GM23338 (cell line): ENCODE measurements around the gene DBNL. TPM values are rescaled to one million over a fixed set of nuclear protein-coding genes. Genes with fewer than 3 reads are reported as not detected.

ENCODE experiments used
- ATAC-seq: fragments of 200-7000 bp; cut with Tn5 transposase; 3 replicates; pipeline ENCODE4 v1.9.1; 2020
- DNase-seq: peaks from one replicate; pipeline ENCODE4 v3.0.0-alpha.2; 2015; ENCODE audit warnings: low spot score
- H2AFZ ChIP-seq: fragments of 200-600 bp; sonication (generic); 2 replicates; pipeline ENCODE4 v1.8.0; 2016; ENCODE audit warnings: antibody characterized with exemption, mild to moderate bottlenecking, moderate library complexity
- H3F3A ChIP-seq: fragments of 200-600 bp; sonication (generic); replicated peaks from 2 replicates; pipeline ENCODE4 v1.8.0; 2017; ENCODE audit warnings: antibody characterized with exemption, mixed run types, low read depth
- H3K27ac ChIP-seq: fragments of 200-600 bp; sonication (generic); 2 replicates; pipeline ENCODE4 v1.6.1; 2016; ENCODE audit warnings: low read depth
- H3K27me3 ChIP-seq: fragments of 200-600 bp; sonication (generic); 2 replicates; pipeline ENCODE4 v1.8.0; 2016; ENCODE audit warnings: mild to moderate bottlenecking, mixed run types, moderate library complexity; ENCODE audit not compliant: insufficient read depth
- H3K36me3 ChIP-seq: fragments of 200-600 bp; sonication (generic); 2 replicates; pipeline ENCODE4 v1.8.0; 2016; ENCODE audit warnings: mild to moderate bottlenecking; ENCODE audit not compliant: insufficient read depth
- H3K4me1 ChIP-seq: fragments of 200-600 bp; sonication (generic); 2 replicates; pipeline ENCODE4 v1.8.0; 2016; ENCODE audit warnings: mild to moderate bottlenecking, moderate library complexity; ENCODE audit not compliant: insufficient read depth
- H3K4me2 ChIP-seq: fragments of 200-600 bp; sonication (generic); 2 replicates; pipeline ENCODE4 v1.7.1; 2017; ENCODE audit warnings: mixed run types
- H3K4me3 ChIP-seq: fragments of 200-600 bp; sonication (generic); 2 replicates; pipeline ENCODE4 v1.6.1; 2016; ENCODE audit warnings: mixed run types
- H3K79me2 ChIP-seq: fragments of 200-600 bp; sonication (generic); replicated peaks from 2 replicates; pipeline ENCODE4 v1.8.0; 2017; ENCODE audit warnings: mild to moderate bottlenecking; ENCODE audit not compliant: insufficient read depth
- H3K9me2 ChIP-seq: fragments of 200-600 bp; sonication (generic); 2 replicates; pipeline ENCODE4 v1.8.0; 2017; ENCODE audit not compliant: insufficient read depth
- H4K20me1 ChIP-seq: fragments of 200-600 bp; sonication (generic); replicated peaks from 2 replicates; pipeline ENCODE4 v1.8.0; 2017; ENCODE audit warnings: mild to moderate bottlenecking; ENCODE audit not compliant: insufficient read depth
- H3K27ac Mint-ChIP-seq: 2 replicates; pipeline ENCODE4 v1.8.0; 2020; ENCODE audit warnings: inconsistent platforms, mild to moderate bottlenecking, moderate library complexity, mixed read lengths
- H3K27me3 Mint-ChIP-seq: 3 replicates; pipeline ENCODE4 v1.8.0; 2022; ENCODE audit warnings: low read depth, mild to moderate bottlenecking, moderate library complexity, mixed read lengths, inconsistent platforms; ENCODE audit not compliant: insufficient read depth, poor library complexity
- H3K36me3 Mint-ChIP-seq: 3 replicates; pipeline ENCODE4 v1.8.0; 2021; ENCODE audit warnings: low read depth, mild to moderate bottlenecking, inconsistent platforms, moderate library complexity, mixed read lengths
- H3K4me1 Mint-ChIP-seq: 3 replicates; pipeline ENCODE4 v1.8.0; 2020; ENCODE audit warnings: mild to moderate bottlenecking, inconsistent platforms, mixed read lengths
- H3K4me3 Mint-ChIP-seq: 3 replicates; pipeline ENCODE4 v1.8.0; 2021; ENCODE audit warnings: moderate library complexity, mild to moderate bottlenecking, inconsistent platforms, mixed read lengths
- H3K9me3 Mint-ChIP-seq: 3 replicates; pipeline ENCODE4 v1.8.0; 2020; ENCODE audit warnings: moderate library complexity, mild to moderate bottlenecking, inconsistent platforms, mixed read lengths
- CREB1 ChIP-seq: fragments of 250-450 bp; sonication (Bioruptor Pico); IDR thresholded peaks from 2 replicates; pipeline ENCODE4 v1.5.0; 2020; ENCODE audit warnings: low read depth, mild to moderate bottlenecking, moderate library complexity
- NANOG ChIP-seq: IDR thresholded peaks from 2 replicates; pipeline ENCODE4 v1.6.1; 2016; ENCODE audit warnings: antibody characterized with exemption, borderline replicate concordance
- POLR2AphosphoS5 ChIP-seq: IDR thresholded peaks from 2 replicates; pipeline ENCODE4 v1.6.1; 2016; ENCODE audit warnings: antibody characterized with exemption, low read depth
- ZNF331 ChIP-seq: fragments of 250-450 bp; sonication (Bioruptor Pico); IDR thresholded peaks from 2 replicates; pipeline ENCODE4 v1.5.0; 2020; ENCODE audit warnings: low read depth, mild to moderate bottlenecking, moderate library complexity
- polyA plus RNA-seq: library from polyadenylated mRNA; unstranded; fragments of >200 nt; fragmentation: Nextera tagmentation; extraction: Ambion mirVana; gene quantifications from 2 replicates; pipeline ENCODE4 v1.2.1, GENCODE V29; 2016
- total RNA-seq: library from RNA; depleted of rRNA; stranded (reverse); fragments of >200 nt; shearing (Covaris generic); gene quantifications from 2 replicates; pipeline ENCODE4 v1.2.3, GENCODE V29; 2014
- TF ChIP-seq, protein P1 (sequence below): fragments of 250-450 bp; sonication (Bioruptor Pico); IDR thresholded peaks from 2 replicates; pipeline ENCODE4 v1.5.0; 2020; ENCODE audit warnings: mild to moderate bottlenecking, moderate library complexity

The DBNL gene
- total and polyA plus RNA-seq, 2 experiments from 2014 or later, result 18.1 to 49.4 TPM

DNA sequence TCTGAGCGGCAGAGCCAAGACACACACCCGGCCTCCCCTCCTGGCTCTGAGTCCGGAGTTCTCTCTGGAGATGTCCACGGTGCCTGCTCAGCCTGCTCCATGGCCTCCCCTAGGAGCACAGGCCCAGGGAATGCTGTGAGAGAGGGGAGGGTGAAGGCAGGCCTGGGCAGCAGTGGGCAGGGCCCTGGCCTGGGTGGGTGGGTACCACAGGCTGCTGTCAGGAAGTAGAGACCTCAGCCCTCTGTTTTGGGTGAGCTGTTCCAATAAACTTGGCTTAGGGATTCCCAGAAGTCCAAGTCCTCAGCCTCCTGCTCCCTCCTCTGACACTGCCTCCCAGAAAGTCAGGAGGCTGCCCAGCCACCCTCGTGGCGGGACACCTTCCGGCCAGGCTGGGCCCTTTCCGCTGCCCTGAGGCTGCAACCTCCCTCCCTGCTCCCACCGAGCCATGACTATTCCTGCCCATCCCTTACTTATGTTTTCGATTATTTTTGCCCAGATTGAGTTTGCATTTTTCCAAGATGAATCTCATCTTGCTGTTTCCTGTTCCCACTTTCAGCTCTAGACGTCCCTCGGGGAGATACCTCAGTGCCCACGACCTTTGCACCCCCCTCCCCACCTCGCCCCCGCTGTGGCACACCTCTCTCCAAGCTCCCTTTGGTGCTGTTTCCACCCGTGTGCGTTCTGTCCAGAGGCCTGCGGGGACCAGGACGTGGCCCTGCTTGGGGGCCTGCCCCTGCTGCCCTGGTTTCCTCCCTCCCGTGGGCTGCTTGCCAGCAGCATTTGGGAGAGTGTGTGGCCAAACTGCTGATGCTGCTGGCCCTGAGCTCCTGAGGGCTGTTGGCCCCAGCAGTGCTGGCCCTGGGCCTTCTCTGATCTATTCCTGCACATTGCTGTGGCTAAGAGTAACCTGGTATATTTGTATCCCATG lies 43.7 kb downstream of the DBNL start (continued):
- TF ChIP-seq, protein P1, sequence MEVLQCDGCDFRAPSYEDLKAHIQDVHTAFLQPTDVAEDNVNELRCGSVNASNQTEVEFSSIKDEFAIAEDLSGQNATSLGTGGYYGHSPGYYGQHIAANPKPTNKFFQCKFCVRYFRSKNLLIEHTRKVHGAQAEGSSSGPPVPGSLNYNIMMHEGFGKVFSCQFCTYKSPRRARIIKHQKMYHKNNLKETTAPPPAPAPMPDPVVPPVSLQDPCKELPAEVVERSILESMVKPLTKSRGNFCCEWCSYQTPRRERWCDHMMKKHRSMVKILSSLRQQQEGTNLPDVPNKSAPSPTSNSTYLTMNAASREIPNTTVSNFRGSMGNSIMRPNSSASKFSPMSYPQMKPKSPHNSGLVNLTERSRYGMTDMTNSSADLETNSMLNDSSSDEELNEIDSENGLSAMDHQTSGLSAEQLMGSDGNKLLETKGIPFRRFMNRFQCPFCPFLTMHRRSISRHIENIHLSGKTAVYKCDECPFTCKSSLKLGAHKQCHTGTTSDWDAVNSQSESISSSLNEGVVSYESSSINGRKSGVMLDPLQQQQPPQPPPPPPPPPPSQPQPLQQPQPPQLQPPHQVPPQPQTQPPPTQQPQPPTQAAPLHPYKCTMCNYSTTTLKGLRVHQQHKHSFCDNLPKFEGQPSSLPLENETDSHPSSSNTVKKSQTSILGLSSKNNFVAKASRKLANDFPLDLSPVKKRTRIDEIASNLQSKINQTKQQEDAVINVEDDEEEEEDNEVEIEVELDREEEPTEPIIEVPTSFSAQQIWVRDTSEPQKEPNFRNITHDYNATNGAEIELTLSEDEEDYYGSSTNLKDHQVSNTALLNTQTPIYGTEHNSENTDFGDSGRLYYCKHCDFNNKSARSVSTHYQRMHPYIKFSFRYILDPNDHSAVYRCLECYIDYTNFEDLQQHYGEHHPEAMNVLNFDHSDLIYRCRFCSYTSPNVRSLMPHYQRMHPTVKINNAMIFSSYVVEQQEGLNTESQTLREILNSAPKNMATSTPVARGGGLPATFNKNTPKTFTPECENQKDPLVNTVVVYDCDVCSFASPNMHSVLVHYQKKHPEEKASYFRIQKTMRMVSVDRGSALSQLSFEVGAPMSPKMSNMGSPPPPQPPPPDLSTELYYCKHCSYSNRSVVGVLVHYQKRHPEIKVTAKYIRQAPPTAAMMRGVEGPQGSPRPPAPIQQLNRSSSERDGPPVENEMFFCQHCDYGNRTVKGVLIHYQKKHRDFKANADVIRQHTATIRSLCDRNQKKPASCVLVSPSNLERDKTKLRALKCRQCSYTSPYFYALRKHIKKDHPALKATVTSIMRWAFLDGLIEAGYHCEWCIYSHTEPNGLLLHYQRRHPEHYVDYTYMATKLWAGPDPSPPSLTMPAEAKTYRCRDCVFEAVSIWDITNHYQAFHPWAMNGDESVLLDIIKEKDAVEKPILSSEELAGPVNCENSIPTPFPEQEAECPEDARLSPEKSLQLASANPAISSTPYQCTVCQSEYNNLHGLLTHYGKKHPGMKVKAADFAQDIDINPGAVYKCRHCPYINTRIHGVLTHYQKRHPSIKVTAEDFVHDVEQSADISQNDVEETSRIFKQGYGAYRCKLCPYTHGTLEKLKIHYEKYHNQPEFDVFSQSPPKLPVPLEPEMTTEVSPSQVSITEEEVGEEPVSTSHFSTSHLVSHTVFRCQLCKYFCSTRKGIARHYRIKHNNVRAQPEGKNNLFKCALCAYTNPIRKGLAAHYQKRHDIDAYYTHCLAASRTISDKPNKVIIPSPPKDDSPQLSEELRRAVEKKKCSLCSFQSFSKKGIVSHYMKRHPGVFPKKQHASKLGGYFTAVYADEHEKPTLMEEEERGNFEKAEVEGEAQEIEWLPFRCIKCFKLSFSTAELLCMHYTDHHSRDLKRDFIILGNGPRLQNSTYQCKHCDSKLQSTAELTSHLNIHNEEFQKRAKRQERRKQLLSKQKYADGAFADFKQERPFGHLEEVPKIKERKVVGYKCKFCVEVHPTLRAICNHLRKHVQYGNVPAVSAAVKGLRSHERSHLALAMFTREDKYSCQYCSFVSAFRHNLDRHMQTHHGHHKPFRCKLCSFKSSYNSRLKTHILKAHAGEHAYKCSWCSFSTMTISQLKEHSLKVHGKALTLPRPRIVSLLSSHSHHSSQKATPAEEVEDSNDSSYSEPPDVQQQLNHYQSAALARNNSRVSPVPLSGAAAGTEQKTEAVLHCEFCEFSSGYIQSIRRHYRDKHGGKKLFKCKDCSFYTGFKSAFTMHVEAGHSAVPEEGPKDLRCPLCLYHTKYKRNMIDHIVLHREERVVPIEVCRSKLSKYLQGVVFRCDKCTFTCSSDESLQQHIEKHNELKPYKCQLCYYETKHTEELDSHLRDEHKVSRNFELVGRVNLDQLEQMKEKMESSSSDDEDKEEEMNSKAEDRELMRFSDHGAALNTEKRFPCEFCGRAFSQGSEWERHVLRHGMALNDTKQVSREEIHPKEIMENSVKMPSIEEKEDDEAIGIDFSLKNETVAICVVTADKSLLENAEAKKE (CRISPR knock-in tag), result no peak
- no peak for TF ChIP-seq NANOG

- Mint-ChIP-seq H3K9me3 (no peaks in the 10 kb centered on the region), H3K4me1 (peaks cover 4% of the 10 kb centered on the region; the same call in 2 of the 3 replicates), H3K36me3 (no peaks in the 10 kb centered on the region), H3K27me3 (peaks cover 19% of the 10 kb centered on the region), H3K27ac (peak overlapping the region; percentile 72; the same call in 1 of the 2 replicates), H3K4me3 (no peak overlapping the region; the same call in 2 of the 3 replicates)
- no peak overlapping the region for H3K4me2 ChIP-seq
- no peak for DNase-seq
- no peaks in the 10 kb centered on the region for H3F3A ChIP-seq
- peak overlapping the region; percentile 72; the same call in 1 of the 2 replicates for H2AFZ ChIP-seq
- no peaks in the 10 kb centered on the region for H3K79me2 ChIP-seq
- TF ChIP-seq ZNF331 (CRISPR knock-in tag) (no peak), CREB1 (CRISPR knock-in tag) (no peak), POLR2AphosphoS5 (no peak), NANOG (no peak)
- TF ChIP-seq, protein P1 (CRISPR knock-in tag), result no peak
- ATAC-seq, result peak; percentile 31
- H3K9me2 ChIP-seq, result no peaks in the 10 kb centered on the region
- no peak overlapping the region for H3K4me3 ChIP-seq
- H3K27me3 ChIP-seq, result no peaks in the 10 kb centered on the region
- no peaks in the 10 kb centered on the region for H3K36me3 ChIP-seq
- H3K4me1 ChIP-seq, result no peaks in the 10 kb centered on the region
- H4K20me1 ChIP-seq, result no peaks in the 10 kb centered on the region
- no peak overlapping the region for H3K27ac ChIP-seq
Measured at GRCh38 chr7:44093102-44093641, 48.7 kb downstream of the DBNL start.
